ENCODE data around the gene CPN2.

GRCh38 chr3:194307849-194308248 is 43.3 kb downstream of the CPN2 start:
- no peak for TF ChIP-seq POLR2A (IDR thresholded peaks at IDR 0.05; ENCODE audit: low read depth, low read length)
- no peak for TF ChIP-seq POLR2AphosphoS5 (IDR thresholded peaks at IDR 0.05; ENCODE audit: low read depth, low read length)
- TF ChIP-seq TAF1 (IDR thresholded peaks at IDR 0.05; ENCODE audit: low read depth, low read length) = no peak
